Neural progenitor cell (in vitro differentiated cells): ENCODE results near the gene ID4. TPM values are rescaled to one million over a fixed set of nuclear protein-coding genes. Genes with fewer than 3 reads are reported as not detected.

ENCODE experiments used
- DNase-seq: peaks from one replicate; pipeline ENCODE4 v3.0.0-alpha.2; 2016; ENCODE audit warnings: low spot score
- H2AFZ ChIP-seq: fragments of 200-600 bp; sonication (generic); replicated peaks from 2 replicates; pipeline ENCODE4 v1.6.1; 2016; ENCODE audit warnings: antibody characterized with exemption
- H3F3A ChIP-seq: fragments of 200-600 bp; sonication (generic); 2 replicates; pipeline ENCODE4 v1.6.1; 2016; ENCODE audit warnings: antibody characterized with exemption, low read depth
- H3K27ac ChIP-seq: fragments of 200-600 bp; sonication (generic); 2 replicates; pipeline ENCODE4 v1.5.1; 2016; ENCODE audit warnings: mild to moderate bottlenecking
- H3K27me3 ChIP-seq: fragments of 200-600 bp; sonication (generic); 2 replicates; pipeline ENCODE4 v1.6.1; 2016; ENCODE audit warnings: mild to moderate bottlenecking, moderate library complexity
- H3K36me3 ChIP-seq: fragments of 200-600 bp; sonication (generic); 2 replicates; pipeline ENCODE4 v1.5.1; 2016
- H3K4me1 ChIP-seq: fragments of 200-600 bp; sonication (generic); 2 replicates; pipeline ENCODE4 v1.6.1; 2016; ENCODE audit warnings: mixed run types
- H3K4me2 ChIP-seq: fragments of 200-600 bp; sonication (generic); 2 replicates; pipeline ENCODE4 v1.6.1; 2016
- H3K4me3 ChIP-seq: fragments of 200-600 bp; sonication (generic); 2 replicates; pipeline ENCODE4 v1.5.1; 2016
- H3K79me2 ChIP-seq: fragments of 200-600 bp; sonication (generic); 2 replicates; pipeline ENCODE4 v1.6.1; 2016; ENCODE audit warnings: low read depth
- H3K9ac ChIP-seq: fragments of 200-600 bp; sonication (generic); 2 replicates; pipeline ENCODE4 v1.6.1; 2016
- H3K9me3 ChIP-seq: fragments of 200-600 bp; sonication (generic); 2 replicates; pipeline ENCODE4 v1.5.1; 2016; ENCODE audit warnings: low read depth
- H4K20me1 ChIP-seq: fragments of 200-600 bp; sonication (generic); 2 replicates; pipeline ENCODE4 v1.6.1; 2016; ENCODE audit warnings: low read depth
- H3K27ac Mint-ChIP-seq: 3 replicates; pipeline ENCODE4 v1.8.0; 2021; ENCODE audit warnings: mixed read lengths
- H3K27me3 Mint-ChIP-seq: 2 replicates; pipeline ENCODE4 v1.8.0; 2022; ENCODE audit warnings: low read depth, mild to moderate bottlenecking, inconsistent platforms, moderate library complexity, mixed read lengths; ENCODE audit not compliant: insufficient read depth
- H3K36me3 Mint-ChIP-seq: 3 replicates; pipeline ENCODE4 v1.8.0; 2021; ENCODE audit warnings: mixed read lengths
- H3K4me1 Mint-ChIP-seq: 3 replicates; pipeline ENCODE4 v1.8.0; 2021; ENCODE audit warnings: mixed read lengths
- H3K4me3 Mint-ChIP-seq: 3 replicates; pipeline ENCODE4 v1.8.0; 2021; ENCODE audit warnings: mild to moderate bottlenecking, moderate library complexity, mixed read lengths
- H3K9me3 Mint-ChIP-seq: 3 replicates; pipeline ENCODE4 v1.8.0; 2020; ENCODE audit warnings: mixed read lengths
- CTCF ChIP-seq: fragments of 200-600 bp; sonication (generic); IDR thresholded peaks from 2 replicates; pipeline ENCODE4 v1.5.1; 2017; ENCODE audit warnings: antibody characterized with exemption, mild to moderate bottlenecking
- EZH2 ChIP-seq: fragments of 200-600 bp; sonication (generic); IDR thresholded peaks from 2 replicates; pipeline ENCODE4 v1.6.1; 2017; ENCODE audit warnings: antibody characterized with exemption, mild to moderate bottlenecking, moderate library complexity
- EZH2phosphoT487 ChIP-seq: fragments of 200-600 bp; sonication (generic); IDR thresholded peaks from 2 replicates; pipeline ENCODE4 v1.6.1; 2017; ENCODE audit warnings: antibody characterized with exemption
- total RNA-seq: library from RNA; depleted of rRNA; stranded (reverse); fragments of >200 nt; gene quantifications from 2 replicates; pipeline ENCODE4 v1.2.3, GENCODE V29; 2015; ENCODE audit warnings: low replicate concordance

ID4 gene, protein sequence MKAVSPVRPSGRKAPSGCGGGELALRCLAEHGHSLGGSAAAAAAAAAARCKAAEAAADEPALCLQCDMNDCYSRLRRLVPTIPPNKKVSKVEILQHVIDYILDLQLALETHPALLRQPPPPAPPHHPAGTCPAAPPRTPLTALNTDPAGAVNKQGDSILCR
- total RNA-seq, result 23.9 and 29.2 TPM in 2 replicates

DNA sequence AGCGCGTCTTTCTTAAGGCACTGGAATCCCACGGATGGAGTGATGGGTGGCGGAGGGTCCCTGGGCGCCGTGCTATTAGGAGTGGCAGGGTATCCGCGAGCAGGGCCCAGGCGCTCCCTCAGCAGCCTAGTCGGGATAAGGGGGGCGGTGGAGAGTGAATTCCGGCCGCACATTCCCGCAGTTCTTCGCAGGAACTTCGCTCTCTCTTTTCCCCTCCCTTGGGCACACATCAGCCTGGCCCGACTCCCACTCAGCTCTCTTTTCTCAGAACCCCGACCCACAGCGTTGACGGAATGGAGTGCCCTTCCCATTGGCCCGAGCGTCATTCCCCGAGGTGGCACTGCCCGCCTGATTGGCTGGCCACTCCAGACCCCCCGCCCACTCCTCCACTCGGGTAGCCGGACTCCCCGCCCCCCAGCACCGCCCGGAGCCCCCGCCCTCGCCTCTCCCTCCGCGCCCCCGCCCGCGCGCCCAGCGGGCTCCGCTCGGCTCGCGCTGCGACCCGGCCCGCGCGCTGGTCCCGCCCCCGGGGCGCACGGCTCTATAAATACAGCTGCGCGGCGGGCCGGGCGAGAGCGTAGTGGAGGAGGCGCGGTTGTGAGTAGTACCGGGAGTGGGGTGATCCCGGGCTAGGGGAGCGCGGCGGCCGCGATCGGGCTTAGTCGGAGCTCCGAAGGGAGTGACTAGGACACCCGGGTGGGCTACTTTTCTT lies at the start of gene ID4:
TSS of gene ID4 (plus strand) at position 572 of the 712 bp plus-strand sequence. CDS start 385 bp downstream, outside the sequence.
- no peaks in the 10 kb centered on the region for H3K9me3 ChIP-seq
- no peaks in the 10 kb centered on the region for H3K9me3 Mint-ChIP-seq
- peak within 1 kb of the TSS; percentile 96 for H3K4me2 ChIP-seq
- H3K27ac ChIP-seq, result peak within 1 kb of the TSS; percentile 79
- peak within 1 kb of the TSS; percentile 87 for H2AFZ ChIP-seq
- H3K4me1 ChIP-seq, result peaks cover 28% of the 10 kb centered on the region
- TF ChIP-seq CTCF (no peak), EZH2phosphoT487 (no peak), EZH2 (no peak)
- H3K79me2 ChIP-seq, result peaks cover 42% of the 10 kb centered on the region
- no peaks in the 10 kb centered on the region for H3K36me3 ChIP-seq
- DNase-seq, result peak; percentile 98
- peaks cover 16% of the 10 kb centered on the region for H3K27me3 ChIP-seq
- peaks cover 16% of the 10 kb centered on the region for H3K36me3 Mint-ChIP-seq
- peak within 1 kb of the TSS; percentile 94 for H3K4me3 Mint-ChIP-seq
- peaks cover 33% of the 10 kb centered on the region for H3F3A ChIP-seq
- peaks cover 7% of the 10 kb centered on the region for H3K27me3 Mint-ChIP-seq
- peaks cover 44% of the 10 kb centered on the region for H3K4me1 Mint-ChIP-seq
- peak within 1 kb of the TSS; percentile 91 for H3K4me3 ChIP-seq
- peaks cover 22% of the 10 kb centered on the region for H4K20me1 ChIP-seq
- H3K9ac ChIP-seq, result peak within 1 kb of the TSS; percentile 64
- peak within 1 kb of the TSS; percentile 90 for H3K27ac Mint-ChIP-seq

DNA sequence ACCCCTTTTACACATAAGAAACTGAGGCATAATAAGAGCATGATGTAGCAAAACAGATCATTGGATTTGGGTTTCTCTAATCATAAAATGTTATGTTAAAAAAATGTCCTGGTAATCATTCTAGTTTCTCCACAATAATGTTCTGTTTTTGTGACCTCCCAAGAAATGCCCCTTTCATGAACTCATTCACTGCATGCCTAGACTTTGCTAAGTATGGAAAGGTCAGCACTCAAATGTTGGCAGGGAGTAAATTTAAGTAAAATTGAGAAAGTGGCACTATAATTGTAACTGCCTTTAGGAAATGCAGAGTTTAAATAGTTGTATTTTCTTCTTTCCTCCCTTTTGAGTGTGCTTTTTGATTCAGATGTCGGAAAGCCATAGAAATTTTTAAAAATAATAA lies 48.5 kb upstream of the ID4 start:
- peaks cover 19% of the 10 kb centered on the region for H3K4me1 Mint-ChIP-seq
- Histone ChIP-seq H3F3A (no peaks in the 10 kb centered on the region), H3K27ac (no peak overlapping the region), H4K20me1 (no peaks in the 10 kb centered on the region), H3K9ac (no peak overlapping the region), H3K4me3 (no peak overlapping the region), H3K79me2 (no peaks in the 10 kb centered on the region), H3K36me3 (no peaks in the 10 kb centered on the region), H2AFZ (no peak overlapping the region), H3K4me1 (peaks cover 13% of the 10 kb centered on the region), H3K4me2 (no peak overlapping the region), H3K27me3 (no peaks in the 10 kb centered on the region), H3K9me3 (no peaks in the 10 kb centered on the region)
- H3K27ac Mint-ChIP-seq, result peak overlapping the region; percentile 60
- no peak for DNase-seq
- H3K27me3 Mint-ChIP-seq, result peaks cover 2% of the 10 kb centered on the region
- no peak overlapping the region for H3K4me3 Mint-ChIP-seq
- H3K36me3 Mint-ChIP-seq, result peaks cover 4% of the 10 kb centered on the region
- no peak for TF ChIP-seq EZH2
- TF ChIP-seq EZH2phosphoT487, result no peak
- TF ChIP-seq CTCF, result no peak
- peaks cover 3% of the 10 kb centered on the region for H3K9me3 Mint-ChIP-seq

DNA sequence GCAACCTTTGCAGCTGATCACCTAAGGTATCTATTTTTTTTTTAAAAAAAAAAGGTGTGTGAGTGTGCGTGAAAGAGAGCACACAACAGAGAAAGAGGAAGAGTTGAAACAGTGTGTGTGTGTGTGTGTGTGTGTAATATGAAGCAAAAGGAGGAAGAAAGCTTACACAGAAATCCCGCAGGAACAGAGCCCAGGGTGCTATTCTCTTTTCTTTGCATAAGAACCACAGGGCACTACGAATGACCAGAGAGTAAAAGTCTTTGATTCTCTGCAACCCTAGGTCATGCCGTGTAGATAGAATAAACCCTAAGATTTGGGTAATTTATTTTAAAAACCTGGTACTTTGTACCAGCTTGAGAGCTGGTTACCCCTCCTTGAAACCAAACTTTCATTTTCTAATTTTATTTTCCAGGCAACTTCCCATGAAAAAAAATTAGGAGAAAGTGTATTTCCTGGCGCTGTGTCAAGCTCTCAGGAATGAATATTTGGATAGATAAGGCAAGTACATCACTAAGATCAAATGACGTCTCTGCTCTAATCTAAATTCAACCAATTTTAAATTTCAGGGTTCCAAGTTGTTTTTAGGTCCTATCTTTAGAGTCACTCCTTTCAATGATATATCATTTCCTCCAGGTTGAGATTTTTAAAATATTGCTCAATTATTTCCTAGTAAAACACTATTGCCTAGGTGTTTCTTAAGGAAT lies 47.9 kb upstream of the ID4 start:
- Histone ChIP-seq H3K27me3 (no peaks in the 10 kb centered on the region), H4K20me1 (no peaks in the 10 kb centered on the region), H3K9ac (no peak overlapping the region), H3K27ac (no peak overlapping the region), H3K36me3 (no peaks in the 10 kb centered on the region), H3K4me2 (no peak overlapping the region), H3K79me2 (no peaks in the 10 kb centered on the region), H2AFZ (peak overlapping the region; percentile 83), H3K4me3 (no peak overlapping the region), H3K9me3 (no peaks in the 10 kb centered on the region), H3F3A (no peaks in the 10 kb centered on the region), H3K4me1 (peaks cover 13% of the 10 kb centered on the region)
- DNase-seq, result peak; percentile 15
- Mint-ChIP-seq H3K9me3 (peaks cover 3% of the 10 kb centered on the region), H3K4me3 (no peak overlapping the region), H3K36me3 (peaks cover 4% of the 10 kb centered on the region), H3K27me3 (peaks cover 2% of the 10 kb centered on the region), H3K27ac (no peak overlapping the region), H3K4me1 (peaks cover 19% of the 10 kb centered on the region)
- TF ChIP-seq EZH2 (no peak), CTCF (no peak), EZH2phosphoT487 (no peak)
